Esophagus (tissue), 2 donors: ENCODE results near the gene SFMBT2. TPM values are rescaled to one million over a fixed set of nuclear protein-coding genes. Genes with fewer than 3 reads are reported as not detected.

Experiments used
- H3K27ac ChIP-seq, 2 donors: one replicate each; pipeline ENCODE4 v1.5.1; 2013; ENCODE audit warnings: low read depth in 2 of 2, mild to moderate bottlenecking in 2 of 2, inconsistent platforms in 1 of 2, low read length in 1 of 2, moderate library complexity in 1 of 2
- H3K27me3 ChIP-seq, 2 donors: one replicate each; pipeline ENCODE4 v1.6.1; 2013; ENCODE audit warnings: low read length in 2 of 2, control low read depth in 1 of 2, mild to moderate bottlenecking in 1 of 2; ENCODE audit not compliant: insufficient read depth in 2 of 2, control insufficient read depth in 1 of 2
- H3K36me3 ChIP-seq, 2 donors: one replicate each; pipeline ENCODE4 v1.6.1; 2013; ENCODE audit warnings: low read length in 1 of 2; ENCODE audit not compliant: control insufficient read depth in 2 of 2, insufficient read depth in 2 of 2
- H3K4me1 ChIP-seq, 2 donors: one replicate each; pipeline ENCODE4 v1.6.1; 2013; ENCODE audit warnings: low read length in 1 of 2; ENCODE audit not compliant: control insufficient read depth in 2 of 2, insufficient read depth in 2 of 2
- H3K4me3 ChIP-seq, 2 donors: one replicate each; pipeline ENCODE4 v1.5.1; 2013; ENCODE audit warnings: low read length in 2 of 2, mild to moderate bottlenecking in 2 of 2, low read depth in 1 of 2, moderate library complexity in 1 of 2
- H3K9me3 ChIP-seq, 2 donors: one replicate each; pipeline ENCODE4 v1.6.1; 2013; ENCODE audit warnings: mild to moderate bottlenecking in 2 of 2, low read depth in 1 of 2, low read length in 1 of 2, moderate library complexity in 1 of 2; ENCODE audit not compliant: control insufficient read depth in 2 of 2, insufficient read depth in 1 of 2
- WGBS, 2 donors: extraction: QIAGEN DNeasy Blood & Tissue Kit; methylation state at CpG; one replicate each; pipeline ENCODE4 v1.1.7; 2013; 5-methylcytosine and 5-hydroxymethylcytosine counted together
- polyA plus RNA-seq, 2 donors: library from polyadenylated mRNA; stranded (reverse); fragments of 200-250 nt; gene quantifications; one replicate each; pipeline ENCODE4 v1.2.3, GENCODE V29; 2013
- donor health status: healthy with polysubstance abuse.
- donor health status: Bipolar disorder and iron deficiency.

Gene SFMBT2
- polyA plus RNA-seq, 2 donors = 0.45 to 0.55 TPM

DNA sequence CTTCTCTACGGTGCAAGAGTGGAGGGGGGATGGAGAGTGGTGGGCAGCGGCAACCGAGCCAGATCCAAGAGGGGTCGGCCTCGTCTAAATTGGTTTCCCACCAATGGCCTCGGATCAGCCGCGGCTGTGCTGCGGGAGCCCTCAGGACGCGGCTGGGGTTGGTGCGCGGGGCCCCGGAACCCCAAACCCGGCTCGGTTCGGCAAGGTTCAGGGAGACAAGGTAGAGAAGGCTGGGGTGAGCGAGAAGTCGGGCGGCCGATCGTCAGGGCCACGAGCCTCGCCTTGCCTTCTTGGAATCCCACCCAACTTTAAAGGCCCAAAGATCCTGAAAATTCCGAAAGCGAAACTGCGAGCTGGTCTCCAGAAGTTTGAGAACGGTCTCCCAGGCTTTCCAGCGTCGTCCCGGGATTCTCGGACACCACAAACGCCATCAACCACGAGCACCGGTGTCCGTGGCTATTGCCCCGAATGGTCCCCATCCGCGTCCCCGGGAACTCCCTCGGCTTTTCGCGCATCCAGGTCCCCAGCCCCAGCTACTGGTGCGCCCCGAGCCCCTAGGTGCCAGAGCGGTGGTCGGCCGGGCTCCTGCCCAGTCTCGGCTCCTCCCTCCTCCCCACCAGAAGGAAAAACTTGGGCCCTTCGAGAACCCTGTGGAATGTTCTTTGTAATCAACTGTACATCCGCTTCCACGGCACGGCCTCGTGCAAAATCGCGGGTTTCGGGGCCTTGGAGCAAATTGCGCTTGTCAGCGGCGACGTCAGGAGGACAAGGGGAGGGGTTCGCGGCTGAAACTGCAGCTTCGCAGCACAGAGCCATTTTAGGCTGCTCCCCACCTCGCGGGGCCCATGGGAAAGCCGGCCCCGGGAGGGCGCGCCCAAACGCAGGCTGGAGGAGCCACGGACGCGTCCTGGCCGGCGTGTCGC lies 3.2 kb downstream of the SFMBT2 start:
- Histone ChIP-seq H3K4me1 (peaks cover 26 to 27% of the 10 kb centered on the region in 2 donors), H3K9me3 (no peaks in the 10 kb centered on the region), H3K27ac (peak overlapping the region; percentile 36 to 41), H3K4me3 (peak overlapping the region; percentile 65 to 70), H3K36me3 (no peaks in the 10 kb centered on the region), H3K27me3 (peaks cover 5 to 6% of the 10 kb centered on the region in 2 donors)
- 20 to 26% methylated on average over 74 to 77 of the region's 77 CpGs for WGBS, 2 donors

DNA sequence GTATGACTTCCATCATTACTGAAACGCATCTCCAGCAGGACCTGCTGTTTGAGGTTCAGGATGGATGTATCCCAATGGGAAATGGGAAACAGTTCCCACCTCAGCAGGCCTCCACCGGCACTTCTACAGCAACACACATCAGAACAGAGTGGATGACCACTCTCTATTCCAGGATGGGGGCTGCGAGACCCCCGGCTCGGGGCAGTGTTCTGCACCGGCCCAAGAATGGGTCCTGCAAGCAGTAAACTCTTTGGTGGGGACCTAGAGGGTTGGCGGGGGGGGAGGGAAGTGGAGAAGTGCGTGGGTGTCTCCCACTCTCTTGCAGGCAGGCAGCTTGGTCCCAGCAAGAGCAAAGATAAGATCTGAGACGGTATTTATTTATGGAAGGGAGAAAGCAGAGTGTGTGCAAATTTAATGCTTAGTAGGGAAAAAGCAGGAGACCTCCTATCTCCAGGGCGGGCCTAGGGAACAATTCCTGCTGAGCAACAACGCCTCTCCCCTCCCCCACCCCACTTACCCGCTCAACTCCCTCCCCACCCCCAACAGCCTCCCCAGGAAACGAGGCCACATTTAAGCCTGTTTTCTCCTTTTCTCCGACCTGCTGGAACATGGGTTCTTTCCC lies 4.0 kb downstream of the SFMBT2 start:
- H3K4me3 ChIP-seq = no peak overlapping the region
- no peaks in the 10 kb centered on the region for H3K36me3 ChIP-seq
- peaks cover 5 to 6% of the 10 kb centered on the region in 2 donors for H3K27me3 ChIP-seq
- H3K4me1 ChIP-seq = peaks cover 18 to 20% of the 10 kb centered on the region in 2 donors
- H3K9me3 ChIP-seq = no peaks in the 10 kb centered on the region
- H3K27ac ChIP-seq = peak overlapping the region in 1 of 2 donors; percentile 34
- 72 to 81% methylated on average over 14 of the region's 14 CpGs for WGBS, 2 donors

DNA sequence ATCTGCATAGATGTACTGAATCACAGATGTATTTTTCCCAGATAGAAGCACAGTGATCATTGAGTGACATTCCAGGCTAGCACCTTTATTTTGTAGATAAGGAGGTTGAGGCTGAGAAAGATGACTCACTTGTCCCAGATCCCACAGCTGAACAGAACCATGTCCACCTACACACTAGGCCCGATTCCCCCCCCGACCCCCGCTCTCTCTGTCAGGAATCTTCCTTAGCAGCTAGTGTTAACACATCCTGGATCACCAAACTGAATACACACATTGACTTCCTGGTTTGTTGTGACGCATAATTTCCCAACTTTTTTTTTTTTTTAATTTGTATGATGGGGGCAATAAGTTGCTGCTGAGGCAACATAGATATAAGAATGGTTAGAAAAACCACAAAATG lies 5.2 kb downstream of the SFMBT2 start:
- Histone ChIP-seq H3K4me1 (peaks cover 12 to 15% of the 10 kb centered on the region in 2 donors), H3K4me3 (no peak overlapping the region), H3K9me3 (no peaks in the 10 kb centered on the region), H3K27ac (no peak overlapping the region), H3K36me3 (no peaks in the 10 kb centered on the region), H3K27me3 (peaks cover 3 to 5% of the 10 kb centered on the region in 2 donors)
- 22 to 26% methylated on average over 4 of the region's 4 CpGs for WGBS, 2 donors

DNA sequence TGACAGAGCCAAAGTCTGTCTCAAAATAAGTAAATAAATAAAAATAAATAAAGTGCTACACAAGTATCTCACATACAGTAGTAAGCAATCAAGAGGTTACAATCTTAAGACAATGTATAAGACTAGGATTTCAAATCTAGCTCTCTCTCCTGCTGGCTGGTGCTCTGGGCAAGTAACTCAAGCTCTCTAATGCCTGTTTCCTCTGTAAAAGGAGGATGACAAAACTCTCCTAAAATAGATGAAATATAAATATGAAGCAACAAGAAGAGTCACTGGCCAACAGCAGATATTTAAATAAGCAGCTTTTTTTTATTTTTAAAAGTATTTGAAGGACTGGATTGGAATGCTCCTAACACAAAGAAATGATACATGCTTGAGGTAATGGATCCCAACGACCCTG lies 7.2 kb downstream of the SFMBT2 start:
- H3K27me3 ChIP-seq = peaks cover 0 to 3% of the 10 kb centered on the region in 2 donors
- no peaks in the 10 kb centered on the region for H3K36me3 ChIP-seq
- 63 to 78% methylated on average over 1 of the region's 1 CpG for WGBS, 2 donors
- no peaks in the 10 kb centered on the region for H3K9me3 ChIP-seq
- no peak overlapping the region for H3K4me3 ChIP-seq
- peaks cover 9 to 10% of the 10 kb centered on the region in 2 donors for H3K4me1 ChIP-seq
- no peak overlapping the region for H3K27ac ChIP-seq

- no peak overlapping the region for H3K4me3 ChIP-seq
- H3K36me3 ChIP-seq = no peaks in the 10 kb centered on the region
- no peak overlapping the region for H3K27ac ChIP-seq
- no peaks in the 10 kb centered on the region for H3K9me3 ChIP-seq
- peaks cover 0 to 2% of the 10 kb centered on the region in 2 donors for H3K27me3 ChIP-seq
- peaks cover 0 to 2% of the 10 kb centered on the region in 2 donors for H3K4me1 ChIP-seq
- WGBS, 2 donors = 92 to 94% methylated on average over 8 of the region's 8 CpGs
Observed at GRCh38 chr10:7401782-7402181, 9.1 kb downstream of the SFMBT2 start.

DNA sequence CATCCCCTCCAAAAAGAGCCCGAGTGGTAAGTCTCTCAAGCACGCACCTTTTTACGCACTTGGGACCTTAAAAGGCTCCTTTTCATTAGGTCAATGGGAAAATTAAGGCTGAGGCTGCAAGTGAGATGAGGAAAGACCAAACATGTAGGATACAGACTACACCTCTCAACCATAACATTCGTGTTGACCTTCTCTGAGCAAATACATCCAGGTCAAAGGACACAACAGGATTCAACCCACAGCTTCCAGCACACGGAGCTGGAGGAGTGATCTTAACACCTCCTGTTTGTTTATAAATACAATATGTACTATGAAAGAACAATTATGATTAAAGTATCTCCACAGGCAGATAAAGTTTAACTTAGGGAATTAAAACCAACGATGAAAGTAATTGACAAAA lies 9.7 kb downstream of the SFMBT2 start:
- Histone ChIP-seq H3K9me3 (no peaks in the 10 kb centered on the region), H3K27ac (no peak overlapping the region), H3K4me1 (no peaks in the 10 kb centered on the region), H3K4me3 (no peak overlapping the region), H3K36me3 (no peaks in the 10 kb centered on the region), H3K27me3 (no peaks in the 10 kb centered on the region)
- WGBS, 2 donors = 77 to 86% methylated on average over 6 of the region's 6 CpGs

DNA sequence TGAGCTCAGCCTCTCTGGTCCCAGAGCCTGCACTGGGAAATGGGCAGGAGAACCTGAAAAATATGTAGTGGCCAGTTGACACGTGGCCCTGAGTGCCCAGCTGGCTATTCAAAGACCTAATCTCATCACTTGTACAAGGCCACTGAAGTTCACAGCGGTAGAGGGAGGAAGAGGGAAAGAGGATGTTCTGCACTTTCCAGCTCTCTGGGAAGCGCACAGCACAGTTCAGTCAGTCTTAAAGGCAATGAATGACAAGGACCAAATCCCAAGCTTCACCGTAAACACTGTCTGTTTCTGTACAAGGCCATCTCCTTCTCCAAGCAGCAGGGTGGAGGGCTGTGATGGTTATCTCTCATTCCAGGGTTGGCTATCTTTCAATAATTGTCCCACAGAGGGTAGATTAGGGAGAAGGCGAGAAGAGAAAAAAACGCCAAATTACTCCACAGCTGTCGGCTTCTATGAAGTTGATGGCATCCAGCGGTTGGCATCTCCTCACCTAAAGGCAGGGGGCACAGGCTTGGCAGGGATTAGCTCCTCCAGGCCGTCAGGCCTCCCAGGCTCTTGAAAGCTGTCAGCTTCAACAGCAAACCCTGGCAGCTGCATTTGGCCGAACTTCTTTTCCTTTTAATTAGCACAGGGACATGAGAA lies 10.6 kb downstream of the SFMBT2 start:
- Histone ChIP-seq H3K36me3 (no peaks in the 10 kb centered on the region), H3K27ac (no peak overlapping the region), H3K4me1 (no peaks in the 10 kb centered on the region), H3K4me3 (no peak overlapping the region), H3K27me3 (no peaks in the 10 kb centered on the region), H3K9me3 (no peaks in the 10 kb centered on the region)
- WGBS, 2 donors = 84 to 85% methylated on average over 10 of the region's 10 CpGs

- Histone ChIP-seq H3K4me3 (no peak overlapping the region), H3K27me3 (no peaks in the 10 kb centered on the region), H3K27ac (no peak overlapping the region), H3K9me3 (no peaks in the 10 kb centered on the region), H3K36me3 (no peaks in the 10 kb centered on the region), H3K4me1 (no peaks in the 10 kb centered on the region)
- WGBS, 2 donors = 89 to 98% methylated on average over 3 of the region's 3 CpGs
Observed at GRCh38 chr10:7399533-7399932, 11.3 kb downstream of the SFMBT2 start.

- Histone ChIP-seq H3K27me3 (no peaks in the 10 kb centered on the region), H3K4me1 (no peaks in the 10 kb centered on the region), H3K4me3 (no peak overlapping the region), H3K9me3 (no peaks in the 10 kb centered on the region), H3K27ac (no peak overlapping the region), H3K36me3 (no peaks in the 10 kb centered on the region)
- WGBS, 2 donors = 77 to 81% methylated on average over 17 of the region's 17 CpGs
Observed at GRCh38 chr10:7397049-7398035, 13.5 kb downstream of the SFMBT2 start.
